GM21786 (cell line): ENCODE measurements around the gene LITAFD.
"Not testable (repeated sequence)": the region's sequence is repeated elsewhere in the genome, so short reads cannot be mapped to it uniquely, and the experiment has no call there.

Experiments
- ATAC-seq: cut with Tn5 transposase; IDR thresholded peaks from one replicate; pipeline ENCODE4 v1.9.1; 2021; ENCODE audit not compliant: unreplicated experiment

Gene LITAFD

DNA sequence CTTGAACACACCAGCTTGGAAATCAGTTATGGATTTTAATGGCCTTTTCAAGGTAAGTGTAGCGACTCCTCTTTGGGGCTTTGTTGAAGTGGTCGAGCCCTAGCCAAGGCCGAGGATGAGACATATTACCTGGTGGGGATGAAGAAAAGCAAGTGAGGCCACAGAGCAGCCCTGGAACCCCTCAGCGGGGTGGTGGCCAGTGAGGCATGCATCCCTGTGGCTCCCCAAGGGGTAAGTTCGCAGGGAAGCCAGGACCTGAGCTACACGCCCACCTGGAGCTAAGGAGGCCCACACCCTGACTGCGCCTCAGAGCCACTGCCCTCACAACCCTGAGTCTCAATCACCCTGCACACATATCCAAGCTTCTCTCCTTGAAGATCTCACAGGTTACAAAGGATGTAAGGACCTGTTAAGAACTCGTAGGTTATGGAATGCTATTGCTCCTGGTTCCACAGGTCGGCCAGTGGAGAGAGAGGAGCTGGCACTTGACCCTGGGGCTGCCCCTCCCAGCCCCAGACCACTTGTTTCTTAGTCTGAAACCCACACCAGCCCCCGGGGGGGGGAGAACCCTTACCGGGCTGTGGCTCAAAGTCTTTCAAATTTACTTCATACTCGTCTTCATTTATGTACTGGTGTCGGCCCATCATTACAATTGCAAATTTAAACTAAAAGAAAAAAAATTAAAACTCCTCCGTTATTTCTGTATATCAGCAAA lies 12.0 kb downstream of the LITAFD start:
- no peak for ATAC-seq

DNA sequence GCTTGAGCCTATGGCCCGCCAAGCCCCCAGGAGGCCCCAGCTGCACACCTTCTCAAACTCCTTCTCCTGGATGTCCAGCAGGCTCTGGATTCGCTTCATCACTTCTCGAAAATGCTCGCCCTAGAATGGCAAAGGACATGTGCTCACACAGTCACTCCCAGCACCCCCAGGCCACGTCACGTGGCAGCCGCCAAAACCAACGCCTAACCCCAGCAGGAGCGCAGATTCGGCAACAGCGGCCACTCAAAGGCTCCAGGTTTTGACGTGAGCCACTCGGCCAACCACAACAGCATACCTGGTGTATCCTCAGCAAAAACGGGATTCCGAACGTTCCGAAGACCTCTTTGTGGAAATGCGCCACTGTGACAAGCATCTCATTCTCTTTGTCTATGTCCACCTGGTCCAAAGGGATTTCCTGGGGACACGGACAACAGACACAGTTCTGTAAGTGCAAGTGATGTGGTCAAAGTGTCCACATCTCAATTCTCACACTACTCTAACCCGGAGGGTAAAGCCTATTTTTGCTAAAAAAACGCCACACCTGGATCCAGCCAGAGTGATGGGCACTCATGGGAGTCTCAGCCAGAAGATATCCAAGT lies 12.7 kb downstream of the LITAFD start:
- no peak for ATAC-seq

DNA sequence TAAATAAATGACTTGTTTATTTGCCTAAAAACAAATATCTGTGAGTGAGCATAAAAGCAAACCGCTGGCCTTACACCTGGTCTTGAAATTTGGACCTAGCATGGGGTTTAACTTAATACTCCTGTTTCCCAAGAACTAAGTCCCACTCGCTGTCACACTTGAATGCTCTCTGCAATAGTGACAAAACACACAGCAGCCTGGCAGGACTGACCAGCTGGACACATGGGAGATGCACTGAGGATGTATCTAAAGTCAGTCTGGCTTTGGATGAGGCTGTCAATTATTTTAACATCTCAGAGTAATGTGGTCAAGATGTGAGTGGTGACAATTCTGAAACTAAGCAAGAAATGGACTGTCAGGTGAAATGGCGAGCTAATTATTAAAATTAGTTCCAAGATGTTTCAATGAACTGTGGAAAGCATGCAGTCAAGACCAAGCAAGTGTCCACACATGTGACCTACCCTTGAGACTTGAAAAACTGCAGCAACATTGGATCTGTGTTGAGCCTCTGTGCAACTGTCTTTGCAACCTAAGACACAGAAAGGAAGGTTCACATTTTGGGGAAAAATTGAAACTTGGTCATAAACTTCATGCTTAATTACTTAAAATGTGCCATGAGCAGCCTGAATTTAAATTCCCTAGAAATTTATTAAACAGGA lies 16.6 kb downstream of the LITAFD start:
- ATAC-seq: no peak

DNA sequence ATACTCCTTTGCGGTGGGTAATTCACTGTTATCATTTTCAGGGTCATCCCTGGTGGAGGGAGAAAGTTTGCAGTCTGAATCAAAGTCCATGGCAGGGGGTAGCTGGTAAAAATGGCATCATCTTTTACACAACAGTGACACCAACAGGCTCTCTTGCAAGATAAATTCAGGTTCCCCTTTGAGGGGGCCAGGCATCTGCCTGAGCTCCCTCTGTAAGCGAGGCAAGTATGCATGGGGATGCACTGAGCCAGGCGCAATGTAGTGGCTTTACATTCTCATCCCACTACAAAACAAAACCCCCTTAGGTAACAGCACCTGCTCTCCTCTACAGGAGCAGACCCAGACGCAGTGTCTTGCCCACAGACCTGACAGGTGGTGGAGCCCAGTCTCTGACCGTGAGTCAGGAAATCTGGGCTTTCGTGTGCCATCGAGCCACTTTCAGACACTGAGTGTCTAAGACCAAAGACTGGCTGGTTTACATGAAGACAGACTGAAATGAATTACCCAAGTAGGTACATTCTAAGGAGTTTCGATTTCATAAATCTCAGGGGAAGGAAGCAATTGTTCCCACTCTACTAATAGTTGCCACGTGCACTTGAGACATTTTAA lies 17.7 kb downstream of the LITAFD start:
- no peak for ATAC-seq

DNA sequence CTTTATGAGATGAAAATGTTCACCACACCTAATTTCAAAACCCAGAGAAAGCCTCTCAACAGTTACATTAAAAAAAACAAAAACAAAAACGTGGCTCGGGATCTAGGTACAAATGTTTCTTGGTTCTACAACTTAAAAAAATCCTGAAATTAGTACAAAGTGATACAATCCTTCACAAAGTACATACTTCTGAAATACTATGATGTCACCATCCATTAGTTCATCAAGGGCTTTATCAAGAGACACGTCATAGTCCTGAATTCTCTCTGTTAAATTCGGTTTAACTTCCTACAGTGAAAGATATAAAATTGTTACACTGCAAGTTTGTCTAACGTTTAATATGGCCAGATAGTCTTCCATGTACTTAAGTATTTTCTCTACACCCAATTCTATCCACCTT lies 18.2 kb downstream of the LITAFD start:
- no peak for ATAC-seq

DNA sequence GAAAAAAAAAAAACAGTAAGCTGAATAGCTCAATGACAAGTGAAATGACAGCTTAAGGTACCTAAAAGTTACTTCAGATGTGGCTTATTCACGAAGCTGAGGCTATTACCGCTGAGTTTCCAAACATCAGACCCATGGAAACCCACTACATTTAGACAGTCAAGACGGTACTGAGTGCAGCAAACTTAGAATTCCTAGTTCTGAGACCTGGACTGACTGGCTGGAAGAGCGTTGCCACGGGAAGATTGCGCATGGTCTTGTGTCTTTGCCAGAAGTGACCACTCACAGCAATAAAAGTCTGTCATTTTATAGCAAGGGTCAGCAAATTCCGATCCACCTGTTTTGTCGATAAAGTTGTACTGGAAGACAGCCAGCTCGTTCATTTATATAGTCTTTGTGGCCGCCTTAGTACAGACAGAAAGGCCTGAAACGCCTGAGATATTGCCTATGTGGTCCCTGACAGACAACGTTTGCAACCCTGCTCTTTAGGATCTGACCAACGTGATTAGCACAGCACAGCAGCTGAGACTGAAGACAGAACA lies 19.2 kb downstream of the LITAFD start:
- ATAC-seq: no peak

DNA sequence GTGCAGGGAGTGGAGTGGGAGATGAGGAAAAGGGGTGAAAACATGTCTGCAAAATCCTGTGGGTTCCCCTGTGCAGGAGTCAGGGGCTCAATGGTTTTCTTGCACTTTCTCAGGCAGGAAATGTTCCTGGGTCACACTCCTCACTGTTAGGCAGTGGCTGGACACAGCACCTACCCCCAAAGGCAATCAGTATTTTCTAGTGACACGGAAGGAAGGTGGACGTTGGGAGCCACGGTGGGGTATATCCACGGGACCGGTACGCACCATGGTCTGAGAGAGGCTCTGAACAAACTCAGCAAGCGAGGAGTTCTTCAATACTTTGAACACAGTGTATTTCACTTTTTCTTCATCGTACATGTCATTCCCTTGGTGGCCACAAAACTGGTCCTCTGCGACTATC lies 20.9 kb downstream of the LITAFD start:
- ATAC-seq: no peak

DNA sequence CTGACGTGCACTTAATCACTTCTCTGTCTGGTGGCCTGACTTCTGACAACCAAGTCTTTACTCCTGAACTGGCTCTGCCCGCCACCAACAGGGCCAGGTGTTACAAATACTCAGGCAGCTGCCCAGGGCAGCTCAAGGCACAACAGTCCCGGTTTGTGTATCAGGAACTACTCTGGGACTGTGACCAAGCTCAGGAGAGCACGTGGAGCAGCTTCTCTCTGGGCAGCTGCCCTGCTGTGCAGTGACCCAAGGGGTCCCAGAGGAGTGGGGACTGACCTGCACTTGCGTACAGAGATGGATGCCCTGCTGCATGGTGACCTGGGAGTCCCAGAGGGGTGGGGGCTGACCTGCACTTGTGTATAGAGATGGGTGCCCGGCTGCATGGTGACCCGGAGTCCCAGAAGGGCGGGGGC lies 21.9 kb downstream of the LITAFD start:
- ATAC-seq: no peak

DNA sequence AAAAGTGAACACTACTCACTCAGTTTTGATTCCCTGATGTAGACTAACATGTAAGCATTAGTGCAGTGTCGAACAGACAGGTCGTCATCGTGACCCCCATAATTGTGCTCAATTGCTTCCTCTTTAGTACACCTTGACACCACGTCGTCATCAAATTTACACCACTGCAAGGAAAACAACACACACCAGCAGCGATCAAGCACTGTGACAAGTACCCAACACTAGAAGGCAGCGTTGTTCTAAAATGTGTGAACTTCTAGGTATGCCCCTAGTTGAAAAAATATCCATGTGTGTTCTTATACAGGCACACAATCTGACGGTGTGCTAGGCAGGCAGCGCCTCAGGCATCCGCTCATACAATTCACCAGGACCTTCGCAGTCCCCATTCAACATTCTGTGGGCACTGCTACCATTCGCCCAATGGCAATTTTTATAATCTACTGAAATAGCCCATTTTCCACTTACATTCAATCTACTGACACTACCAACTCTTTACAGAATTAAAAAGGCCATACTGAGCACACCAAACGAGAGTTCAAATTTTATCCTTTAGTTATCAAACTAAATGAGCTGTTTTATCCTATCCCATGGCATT lies 23.1 kb downstream of the LITAFD start:
- no peak for ATAC-seq

DNA sequence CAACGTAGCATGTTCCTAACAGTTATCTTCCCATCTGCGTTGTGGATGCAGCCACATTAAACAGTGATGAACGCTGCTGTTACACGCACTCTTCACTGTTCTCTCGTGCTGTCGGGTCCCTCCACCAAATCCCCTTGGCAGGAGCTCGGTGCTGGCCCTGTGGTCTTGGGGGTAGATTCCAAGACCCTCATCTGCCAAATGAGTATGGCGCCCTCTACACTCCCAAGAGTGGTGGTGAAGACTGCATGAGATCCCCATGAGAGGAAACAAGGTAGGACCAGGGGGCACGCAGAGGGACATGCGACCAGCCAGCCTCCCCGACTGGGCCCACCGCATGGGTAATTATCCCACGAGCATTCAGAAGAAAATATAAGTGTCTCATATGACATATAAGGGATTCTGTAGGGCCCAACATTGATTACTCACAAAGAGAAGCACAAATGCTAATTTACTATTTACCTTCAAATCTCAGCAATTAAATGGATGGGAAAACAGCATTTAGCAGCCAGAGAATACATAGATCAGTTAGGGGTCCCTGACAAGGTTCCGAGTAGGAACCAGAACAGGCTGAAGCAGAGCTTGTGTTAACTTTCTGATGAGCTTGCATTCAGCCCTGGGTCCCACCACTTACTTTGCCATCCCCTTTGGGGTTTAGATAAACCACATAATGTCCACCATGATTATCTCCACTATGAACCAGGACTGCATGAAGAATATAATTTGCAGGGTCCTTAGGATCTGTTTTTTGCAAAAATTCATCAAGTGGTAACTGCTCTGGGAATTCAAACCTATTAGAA lies 23.8 kb downstream of the LITAFD start:
- ATAC-seq: no peak

DNA sequence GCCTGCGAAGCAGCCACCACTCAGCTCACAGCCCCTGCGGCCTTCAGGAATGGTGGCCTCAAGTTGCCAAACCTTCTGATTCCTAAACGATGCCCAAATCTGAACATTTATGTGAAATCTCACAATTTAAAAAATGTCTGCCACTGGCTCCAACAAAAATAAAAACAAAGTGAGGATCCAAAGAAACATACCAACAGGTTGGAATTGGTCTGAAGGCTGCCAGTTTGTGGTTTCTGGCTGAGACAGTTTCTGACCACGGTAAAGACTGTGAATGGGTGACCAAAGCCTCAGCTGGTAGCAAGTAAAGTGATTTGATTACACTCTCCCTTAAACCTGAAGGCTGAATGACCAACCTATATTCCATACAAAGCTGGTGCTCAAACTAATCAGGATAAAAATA lies 24.9 kb downstream of the LITAFD start:
- ATAC-seq: no peak

DNA sequence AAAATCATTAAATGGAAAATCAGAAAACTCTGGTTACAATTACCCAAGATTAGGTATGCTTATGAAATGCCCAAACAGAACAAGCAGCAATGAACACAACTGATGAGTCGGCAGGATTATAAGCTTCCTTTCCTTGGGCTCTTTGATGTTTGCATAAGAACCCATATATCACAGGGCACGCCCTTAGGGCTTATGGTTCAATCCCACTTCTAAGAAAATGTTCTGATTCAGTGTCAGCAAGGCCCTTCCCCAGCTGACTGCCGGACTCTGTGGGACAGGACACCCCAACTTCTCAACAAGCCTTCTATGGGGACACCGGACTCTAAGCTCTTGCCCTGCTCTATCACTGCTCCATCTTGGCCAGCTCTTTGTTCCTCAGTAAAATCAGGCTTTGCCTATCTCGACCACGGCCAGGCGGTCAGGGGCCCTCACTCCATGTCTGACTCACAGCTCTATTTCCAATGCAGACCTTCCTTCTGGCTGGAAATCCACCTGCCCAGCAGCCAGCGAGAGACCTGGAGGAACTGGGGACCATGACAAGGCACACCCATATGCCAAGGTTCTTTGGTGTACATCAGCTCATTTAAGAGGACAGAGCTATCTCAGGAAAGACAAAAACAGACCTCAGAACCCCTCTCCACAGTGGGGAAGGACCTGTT lies 26.8 kb downstream of the LITAFD start:
- no peak for ATAC-seq

DNA sequence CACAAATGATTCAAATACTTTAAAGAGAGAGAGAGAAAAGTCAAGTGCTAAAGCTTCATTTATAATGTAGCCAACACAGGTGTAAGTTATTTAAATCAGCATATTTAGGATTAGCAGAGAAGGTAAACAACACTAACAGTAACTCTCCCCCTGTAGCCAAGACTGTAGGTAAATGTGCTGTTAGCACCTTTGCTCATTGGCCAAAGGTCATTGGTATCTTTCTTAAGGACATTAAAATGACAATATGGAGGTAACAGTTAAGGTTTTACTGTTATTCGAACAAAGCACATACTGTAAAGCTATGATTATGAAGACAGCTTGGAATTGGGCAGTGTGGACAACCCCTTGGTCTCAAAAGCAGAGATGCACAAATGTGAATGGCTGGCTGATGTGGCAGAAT lies 28.7 kb downstream of the LITAFD start:
- no peak for ATAC-seq

DNA sequence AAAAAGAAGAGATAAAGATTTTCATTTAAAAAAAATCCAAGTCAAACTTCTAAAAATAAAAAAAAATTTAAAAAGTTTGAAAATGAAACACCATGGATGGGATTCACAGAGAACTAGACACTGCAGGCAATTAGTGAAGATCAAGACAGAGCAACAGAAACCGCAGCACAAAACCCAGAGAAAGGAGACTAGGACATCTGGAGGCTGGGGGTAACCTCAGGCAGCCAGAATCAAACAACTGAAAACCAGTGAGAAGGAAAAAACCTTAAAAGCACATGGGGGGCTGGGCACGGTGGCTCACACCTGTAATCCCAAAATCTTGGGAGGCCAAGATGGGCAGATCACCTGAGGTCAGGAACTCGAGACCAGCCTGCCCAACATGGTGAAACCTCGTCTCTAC lies 30.6 kb downstream of the LITAFD start:
- no peak for ATAC-seq

DNA sequence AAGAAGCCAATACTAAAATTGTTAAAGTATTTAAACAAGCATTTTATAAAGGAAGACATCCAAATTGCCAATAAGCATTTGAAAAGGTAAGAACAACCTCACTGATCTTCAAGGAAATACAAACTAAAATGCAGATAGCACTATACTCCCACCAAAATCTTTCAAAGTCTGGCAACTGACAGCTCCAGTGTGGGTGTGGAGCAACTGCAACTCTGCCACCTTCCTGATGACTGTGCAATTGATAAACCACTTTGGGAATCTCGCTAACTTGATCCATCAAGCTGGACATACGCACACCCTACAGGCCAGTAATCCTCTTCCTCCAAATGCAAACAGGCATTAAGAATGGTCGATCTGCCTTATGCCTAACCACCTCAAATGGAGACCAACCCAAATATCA lies 31.9 kb downstream of the LITAFD start:
- no peak for ATAC-seq

DNA sequence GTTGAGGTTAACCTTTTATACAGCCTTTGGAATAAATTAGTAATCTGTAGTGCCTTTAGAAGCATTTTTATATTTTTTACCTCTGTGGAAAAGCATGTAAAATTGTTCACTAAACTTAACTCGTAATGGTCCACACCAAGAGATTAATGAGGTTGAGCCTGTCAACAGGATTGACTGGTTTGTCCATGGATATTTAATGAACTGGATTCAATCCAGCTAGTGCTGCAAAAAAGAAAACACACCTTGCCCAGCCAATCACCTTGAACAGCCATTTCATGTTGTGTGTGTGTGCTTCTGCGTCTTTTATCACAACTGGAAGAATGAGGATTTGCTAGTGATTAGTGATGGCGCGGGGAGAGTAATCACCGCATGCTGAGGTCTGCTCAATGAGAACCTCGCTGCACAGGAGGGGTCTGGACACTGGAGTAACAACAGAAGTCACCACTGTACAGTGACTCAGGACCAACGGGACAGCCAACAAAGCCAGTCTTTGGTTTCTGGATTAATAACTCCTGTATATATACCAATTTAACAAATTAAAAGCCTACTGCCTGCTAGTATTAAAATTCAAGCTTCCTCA lies 33.7 kb downstream of the LITAFD start:
- ATAC-seq: no peak

DNA sequence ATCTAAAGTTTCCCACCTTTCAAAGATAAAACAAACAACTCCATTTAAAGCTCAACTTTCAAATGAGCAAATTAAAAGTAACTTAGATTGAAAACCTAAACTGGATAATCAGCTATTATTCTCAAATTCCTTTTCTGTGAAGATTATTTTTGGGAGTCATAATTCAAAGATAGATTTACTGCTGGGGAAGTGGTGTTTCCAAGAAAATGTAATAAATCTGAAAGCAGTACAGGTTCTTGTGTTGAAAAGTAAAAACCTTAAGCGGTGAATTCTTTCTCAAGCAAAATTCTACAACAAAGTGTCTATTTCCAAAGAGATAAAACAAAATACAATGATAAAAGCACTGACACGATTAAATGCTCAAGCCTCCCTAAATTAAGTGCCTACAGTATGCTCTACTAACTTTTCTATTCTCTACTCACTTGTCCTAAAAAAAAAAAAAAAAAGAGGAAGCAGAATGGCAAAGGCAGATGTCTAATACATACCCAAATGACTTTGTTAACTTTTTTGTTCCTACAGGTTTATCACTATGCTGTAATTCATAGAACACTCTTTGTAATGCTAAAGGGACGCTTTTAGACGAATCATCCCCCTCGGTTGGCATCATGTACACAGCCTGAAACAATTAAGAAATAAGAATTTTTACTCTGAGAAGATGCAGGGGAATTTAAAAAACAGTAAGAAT lies 34.5 kb downstream of the LITAFD start:
- no peak for ATAC-seq

DNA sequence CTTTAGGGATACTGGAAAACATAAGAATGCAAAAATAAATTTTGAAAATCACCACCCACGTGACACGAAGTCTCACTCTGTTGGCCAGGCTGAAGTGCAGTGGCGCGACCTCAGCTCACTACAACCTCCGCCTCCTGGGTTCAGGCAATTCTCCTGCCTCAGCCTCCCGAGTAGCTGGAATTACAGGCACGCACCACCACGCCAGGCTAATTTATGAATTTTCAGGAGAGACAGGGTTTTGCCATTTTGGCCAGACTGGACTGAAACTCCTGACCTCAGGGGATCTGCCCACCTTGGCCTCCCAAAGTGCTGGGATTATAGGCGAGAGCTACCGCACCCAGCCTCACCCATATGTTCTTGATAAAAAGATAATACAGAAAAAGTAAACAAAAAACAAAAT lies 35.2 kb downstream of the LITAFD start:
- not testable (repeated sequence) for ATAC-seq
